ENCODE data around the gene MAP4K4. TPM values are rescaled to one million over a fixed set of nuclear protein-coding genes. Genes with fewer than 3 reads are reported as not detected.

The MAP4K4 gene
- total RNA-seq, 4 donors from 2014 or later: 29.6 to 56.6 (median 38.2) TPM

DNA sequence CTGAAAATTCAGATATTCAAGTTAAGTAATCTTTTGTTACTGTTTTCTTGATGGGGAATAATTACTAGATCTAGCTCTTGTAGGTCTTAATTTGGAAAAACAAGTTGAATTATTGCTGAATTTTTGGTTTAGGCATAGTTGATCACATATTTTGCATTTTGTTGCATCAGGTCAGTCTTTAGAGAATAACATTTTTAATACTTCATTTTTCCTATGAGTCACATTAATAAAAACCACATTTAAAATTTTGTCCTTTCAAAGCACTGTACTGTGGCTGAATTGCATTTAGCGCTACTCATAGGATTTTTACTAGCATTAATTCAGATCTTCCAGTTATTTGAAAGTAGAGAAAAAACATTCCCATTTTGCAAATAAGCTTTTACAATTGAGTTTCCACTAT lies 23.2 kb downstream of the MAP4K4 start:
- 68% methylated on average over 1 of the region's 1 CpG for WGBS

DNA sequence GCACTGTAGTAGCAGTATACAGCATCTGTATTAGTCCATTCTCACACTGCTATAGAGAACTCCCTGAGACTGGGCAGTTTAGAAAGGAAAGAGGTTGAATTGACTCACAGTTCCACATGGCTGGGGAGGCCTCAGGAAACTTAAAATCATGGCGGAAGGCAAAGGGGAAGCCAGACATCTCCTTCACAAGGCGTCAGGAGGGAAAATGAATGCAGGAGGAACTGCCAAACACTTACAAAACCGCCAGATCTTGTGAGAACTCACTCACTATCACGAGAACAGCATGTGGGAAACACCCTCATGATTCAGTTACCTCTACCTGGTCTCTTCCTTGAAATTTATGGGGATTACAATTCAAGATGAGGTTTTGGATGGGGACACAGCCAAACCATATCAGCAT lies 25.4 kb downstream of the MAP4K4 start:
- peaks cover 32% of the 10 kb centered on the region for H3K4me1 ChIP-seq
- DNase-seq (ENCODE audit: low spot score in 2 of 2): no peak
- TF ChIP-seq, protein P1, sequence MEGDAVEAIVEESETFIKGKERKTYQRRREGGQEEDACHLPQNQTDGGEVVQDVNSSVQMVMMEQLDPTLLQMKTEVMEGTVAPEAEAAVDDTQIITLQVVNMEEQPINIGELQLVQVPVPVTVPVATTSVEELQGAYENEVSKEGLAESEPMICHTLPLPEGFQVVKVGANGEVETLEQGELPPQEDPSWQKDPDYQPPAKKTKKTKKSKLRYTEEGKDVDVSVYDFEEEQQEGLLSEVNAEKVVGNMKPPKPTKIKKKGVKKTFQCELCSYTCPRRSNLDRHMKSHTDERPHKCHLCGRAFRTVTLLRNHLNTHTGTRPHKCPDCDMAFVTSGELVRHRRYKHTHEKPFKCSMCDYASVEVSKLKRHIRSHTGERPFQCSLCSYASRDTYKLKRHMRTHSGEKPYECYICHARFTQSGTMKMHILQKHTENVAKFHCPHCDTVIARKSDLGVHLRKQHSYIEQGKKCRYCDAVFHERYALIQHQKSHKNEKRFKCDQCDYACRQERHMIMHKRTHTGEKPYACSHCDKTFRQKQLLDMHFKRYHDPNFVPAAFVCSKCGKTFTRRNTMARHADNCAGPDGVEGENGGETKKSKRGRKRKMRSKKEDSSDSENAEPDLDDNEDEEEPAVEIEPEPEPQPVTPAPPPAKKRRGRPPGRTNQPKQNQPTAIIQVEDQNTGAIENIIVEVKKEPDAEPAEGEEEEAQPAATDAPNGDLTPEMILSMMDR (IDR thresholded peaks at IDR 0.05): no peak
- TF ChIP-seq EP300 (IDR thresholded peaks at IDR 0.05) (no peak), POLR2A (IDR thresholded peaks at IDR 0.05) (no peak), POLR2AphosphoS5 (IDR thresholded peaks at IDR 0.05) (no peak)
- no peak overlapping the region for H3K4me3 ChIP-seq
- WGBS: 71% methylated on average over 4 of the region's 4 CpGs
- no peaks in the 10 kb centered on the region for H3K9me3 ChIP-seq
- H3K27me3 ChIP-seq: no peaks in the 10 kb centered on the region
- no peak overlapping the region for H3K27ac ChIP-seq
- no peaks in the 10 kb centered on the region for H3K36me3 ChIP-seq

More for the DNA sequence above, 23.2 kb downstream of the MAP4K4 start:
- no peak for TF ChIP-seq POLR2AphosphoS5 (IDR thresholded peaks at IDR 0.05)
- Histone ChIP-seq H3K4me3 (no peak overlapping the region), H3K27ac (no peak overlapping the region), H3K36me3 (no peaks in the 10 kb centered on the region), H3K4me1 (peaks cover 33% of the 10 kb centered on the region), H3K9me3 (no peaks in the 10 kb centered on the region), H3K27me3 (no peaks in the 10 kb centered on the region)
- no peak for DNase-seq (ENCODE audit: low spot score in 2 of 2)

DNA sequence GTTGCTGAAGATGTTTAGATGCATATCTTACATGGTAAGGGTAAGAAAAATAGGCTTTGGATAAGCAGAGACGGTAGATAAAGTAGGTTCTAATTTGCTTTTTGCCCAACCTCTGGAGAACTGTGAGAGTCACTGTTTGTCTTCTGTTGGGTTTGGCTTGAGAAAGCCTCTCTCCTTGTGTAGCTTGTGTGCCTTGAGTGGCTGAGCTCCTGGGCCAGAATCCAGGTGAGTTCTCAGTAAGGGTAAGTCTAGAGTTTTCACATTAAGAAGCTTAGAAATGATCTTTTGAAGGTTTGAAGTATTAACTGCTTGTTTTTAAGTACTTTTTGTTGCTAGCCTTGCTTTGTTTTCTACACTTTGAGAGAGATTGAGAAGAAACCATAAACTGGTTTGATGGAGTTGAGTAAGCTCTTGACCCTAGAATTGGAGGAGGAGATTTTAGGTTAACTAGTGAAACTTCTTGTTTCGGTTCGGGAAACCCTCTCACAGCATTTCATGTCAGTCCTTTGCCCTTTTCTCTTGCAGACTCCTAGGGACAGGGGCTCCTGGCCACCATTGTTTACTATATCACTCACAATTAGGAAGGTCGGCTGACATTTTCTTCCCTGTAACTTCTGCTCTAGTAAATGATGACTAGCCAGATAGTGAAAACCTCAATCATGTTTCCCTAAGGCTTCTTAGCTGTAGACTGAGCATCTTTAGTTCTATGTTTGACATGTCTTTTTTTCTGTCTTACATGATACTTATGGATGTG lies 26.0 kb downstream of the MAP4K4 start:
- no peak overlapping the region for H3K4me3 ChIP-seq
- no peak overlapping the region for H3K27ac ChIP-seq
- peaks cover 29% of the 10 kb centered on the region for H3K4me1 ChIP-seq
- 81% methylated on average over 4 of the region's 4 CpGs for WGBS
- H3K36me3 ChIP-seq: no peaks in the 10 kb centered on the region
- TF ChIP-seq, protein P1 (IDR thresholded peaks at IDR 0.05): no peak
- no peak for TF ChIP-seq POLR2A (IDR thresholded peaks at IDR 0.05)
- no peak for TF ChIP-seq EP300 (IDR thresholded peaks at IDR 0.05)
- TF ChIP-seq POLR2AphosphoS5 (IDR thresholded peaks at IDR 0.05): no peak
- H3K9me3 ChIP-seq: no peaks in the 10 kb centered on the region
- H3K27me3 ChIP-seq: no peaks in the 10 kb centered on the region
- DNase-seq (ENCODE audit: low spot score in 2 of 2): no peak

DNA sequence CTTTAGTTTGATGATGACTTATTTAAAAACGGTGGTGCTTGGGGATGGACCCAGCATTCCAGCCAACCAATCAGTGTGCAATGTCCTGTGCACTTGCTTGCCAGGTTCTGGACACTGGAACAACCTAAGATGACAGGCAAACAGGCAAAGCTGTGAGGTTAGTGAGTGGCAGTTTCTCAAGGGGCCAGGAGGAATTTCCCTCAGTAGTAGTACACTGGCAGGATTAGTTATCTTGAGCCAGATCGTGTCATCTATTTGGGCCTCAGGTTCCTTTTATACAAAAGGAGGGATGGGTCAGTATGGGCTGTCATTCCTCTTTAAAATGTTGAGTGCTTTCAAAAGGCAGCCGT lies 26.6 kb downstream of the MAP4K4 start:
- Histone ChIP-seq H3K27me3 (no peaks in the 10 kb centered on the region), H3K27ac (no peak overlapping the region), H3K9me3 (no peaks in the 10 kb centered on the region), H3K4me1 (peaks cover 27% of the 10 kb centered on the region), H3K36me3 (no peaks in the 10 kb centered on the region), H3K4me3 (no peak overlapping the region)
- TF ChIP-seq EP300 (IDR thresholded peaks at IDR 0.05): no peak
- TF ChIP-seq, protein P1 (IDR thresholded peaks at IDR 0.05): no peak
- DNase-seq (ENCODE audit: low spot score in 2 of 2): no peak
- 60% methylated on average over 3 of the region's 3 CpGs for WGBS

DNA sequence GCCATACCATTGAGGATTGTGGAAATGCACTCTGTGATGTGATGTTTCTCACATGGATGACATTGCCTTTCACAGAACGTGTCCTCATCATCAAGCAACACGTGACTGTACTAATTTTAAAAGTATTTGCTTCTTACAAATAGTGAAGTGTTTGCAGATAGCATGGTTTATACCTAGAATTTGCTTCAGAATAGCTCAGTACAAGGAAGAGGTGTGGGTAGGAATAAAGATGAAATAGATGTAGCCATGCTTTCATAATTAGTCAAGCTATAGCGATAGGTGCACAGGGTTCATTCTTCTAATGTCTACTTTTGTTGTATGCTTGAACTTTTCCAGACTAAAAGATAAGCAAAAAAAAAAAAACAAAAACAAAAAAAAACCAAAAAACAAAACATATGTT lies 27.5 kb downstream of the MAP4K4 start:
- TF ChIP-seq POLR2A (IDR thresholded peaks at IDR 0.05) (no peak), EP300 (IDR thresholded peaks at IDR 0.05) (no peak), POLR2AphosphoS5 (IDR thresholded peaks at IDR 0.05) (no peak)
- TF ChIP-seq, protein P1 (IDR thresholded peaks at IDR 0.05): no peak
- DNase-seq (ENCODE audit: low spot score in 2 of 2): no peak
- Histone ChIP-seq H3K4me3 (no peak overlapping the region), H3K27ac (no peak overlapping the region), H3K4me1 (peaks cover 24% of the 10 kb centered on the region), H3K36me3 (no peaks in the 10 kb centered on the region), H3K27me3 (no peaks in the 10 kb centered on the region), H3K9me3 (no peaks in the 10 kb centered on the region)
- 83% methylated on average over 3 of the region's 3 CpGs for WGBS

Measured in suprapubic skin (tissue), 4 donors.